Keratinocyte (primary cell): ENCODE data around the gene LDLRAP1. TPM values are rescaled to one million over a fixed set of nuclear protein-coding genes. Genes with fewer than 3 reads are reported as not detected.

ENCODE experiments used
- DNase-seq: peaks from one replicate; pipeline ENCODE4 v3.0.0-alpha.2; 2011; ENCODE audit warnings: low read depth, missing footprints, low spot score
- FAIRE-seq: peaks from 2 replicates; lab custom pipeline; 2011; peaks lifted over from hg19 to GRCh38; lab: Jason Lieb, UNC
- H2AFZ ChIP-seq: 2 replicates; pipeline ENCODE4 v1.6.0; 2012; ENCODE audit warnings: low read length, control low read depth, inconsistent platforms; ENCODE audit not compliant: control insufficient read depth
- H3K27ac ChIP-seq: 2 replicates; pipeline ENCODE4 v1.5.1; 2011; ENCODE audit warnings: low read length; ENCODE audit not compliant: control insufficient read depth, insufficient read depth
- H3K27me3 ChIP-seq: 3 replicates; pipeline ENCODE4 v1.6.0; 2011; ENCODE audit warnings: low read length; ENCODE audit not compliant: control insufficient read depth, insufficient read depth; ENCODE audit errors: extremely low read depth
- H3K36me3 ChIP-seq, 2 experiments: 2 replicates in 1 of 2; 3 replicates in 1 of 2; pipeline ENCODE4 v1.5.1; 2011; ENCODE audit warnings: low read length in 2 of 2, mild to moderate bottlenecking in 1 of 2; ENCODE audit not compliant: control insufficient read depth in 2 of 2, insufficient read depth in 2 of 2; ENCODE audit errors: extremely low read depth in 1 of 2
- H3K4me1 ChIP-seq: 3 replicates; pipeline ENCODE4 v1.5.1; 2011; ENCODE audit warnings: low read length; ENCODE audit not compliant: control insufficient read depth, insufficient read depth; ENCODE audit errors: extremely low read depth
- H3K4me2 ChIP-seq: 3 replicates; pipeline ENCODE4 v1.6.0; 2011; ENCODE audit warnings: low read depth, low read length; ENCODE audit not compliant: control insufficient read depth, insufficient read depth; ENCODE audit errors: extremely low read depth
- H3K4me3 ChIP-seq, 3 experiments: fragments of 200-600 bp in 1 of 3; sonication (generic) in 1 of 3; 2 replicates in 2 of 3; 3 replicates in 1 of 3; pipeline ENCODE4 v1.5.1; 2011 to 2016; ENCODE audit warnings: low read length in 3 of 3, mild to moderate bottlenecking in 3 of 3, control low read depth in 2 of 3, inconsistent platforms in 1 of 3, low read depth in 1 of 3, mixed read lengths in 1 of 3, mixed run types in 1 of 3, moderate library complexity in 1 of 3; ENCODE audit not compliant: control insufficient read depth in 2 of 3, insufficient read depth in 2 of 3; ENCODE audit errors: extremely low read depth in 1 of 3
- H3K79me2 ChIP-seq: 2 replicates; pipeline ENCODE4 v1.6.0; 2012; ENCODE audit warnings: low read length; ENCODE audit not compliant: control insufficient read depth, insufficient read depth
- H3K9ac ChIP-seq: 3 replicates; pipeline ENCODE4 v1.6.0; 2011; ENCODE audit warnings: low read length; ENCODE audit not compliant: control insufficient read depth, insufficient read depth; ENCODE audit errors: extremely low read depth
- H3K9me1 ChIP-seq: 3 replicates; pipeline ENCODE4 v1.6.0; 2011; ENCODE audit warnings: low read length; ENCODE audit not compliant: control insufficient read depth, insufficient read depth; ENCODE audit errors: extremely low read depth
- H3K9me3 ChIP-seq: 2 replicates; pipeline ENCODE4 v1.5.1; 2012; ENCODE audit warnings: low read depth, low read length; ENCODE audit not compliant: control insufficient read depth
- H4K20me1 ChIP-seq: 3 replicates; pipeline ENCODE4 v1.6.0; 2011; ENCODE audit warnings: low read length; ENCODE audit not compliant: control insufficient read depth, insufficient read depth; ENCODE audit errors: extremely low read depth
- EZH2 ChIP-seq: IDR thresholded peaks from one replicate; pipeline ENCODE4 v1.6.1; 2012; ENCODE audit warnings: inconsistent platforms, mild to moderate bottlenecking, low read length, moderate library complexity
- dilution Hi-C: fragments of 300-500 bp; cut with MboI; formaldehyde crosslinking; loops from one replicate; pipeline ENCODE4 v1.7.0; 2020; ENCODE audit warnings: low sequenced_read_pairs; ENCODE audit not compliant: extremely low pct_ligation_motif_present
- polyA plus RNA-seq, 5 experiments: library from polyadenylated mRNA; depleted of rRNA in 3 of 5; stranded (reverse) in 3 of 5; stranded (forward) in 1 of 5; unstranded in 1 of 5; fragments of >200 nt; gene quantifications; 1 replicate in 1 of 5; 2 replicates in 3 of 5; 3 replicates in 1 of 5; pipeline versions ENCODE4 v1.2.1 to v1.2.3, GENCODE V29; 2011 to 2012; ENCODE audit warnings: missing spikeins in 2 of 5, low read depth in 1 of 5, low replicate concordance in 1 of 5
- TF ChIP-seq, protein P1 (sequence below), 3 experiments: IDR thresholded peaks in 1 of 3; conservative IDR thresholded peaks in 1 of 3; optimal IDR thresholded peaks in 1 of 3; 2 replicates in 2 of 3; 3 replicates in 1 of 3; pipeline versions ENCODE3 to v1.5.1; 2011; ENCODE audit warnings: low read length in 3 of 3, mild to moderate bottlenecking in 3 of 3, moderate library complexity in 2 of 3, control low read depth in 1 of 3, inconsistent platforms in 1 of 3; ENCODE audit not compliant: insufficient read depth in 2 of 3; ENCODE audit errors: extremely low read depth in 1 of 3

The LDLRAP1 gene
- polyA plus RNA-seq, 1 donor (not counting 4 experiments of a cell fraction or from before 2014, with no cell fraction given), result 22.3 TPM

DNA sequence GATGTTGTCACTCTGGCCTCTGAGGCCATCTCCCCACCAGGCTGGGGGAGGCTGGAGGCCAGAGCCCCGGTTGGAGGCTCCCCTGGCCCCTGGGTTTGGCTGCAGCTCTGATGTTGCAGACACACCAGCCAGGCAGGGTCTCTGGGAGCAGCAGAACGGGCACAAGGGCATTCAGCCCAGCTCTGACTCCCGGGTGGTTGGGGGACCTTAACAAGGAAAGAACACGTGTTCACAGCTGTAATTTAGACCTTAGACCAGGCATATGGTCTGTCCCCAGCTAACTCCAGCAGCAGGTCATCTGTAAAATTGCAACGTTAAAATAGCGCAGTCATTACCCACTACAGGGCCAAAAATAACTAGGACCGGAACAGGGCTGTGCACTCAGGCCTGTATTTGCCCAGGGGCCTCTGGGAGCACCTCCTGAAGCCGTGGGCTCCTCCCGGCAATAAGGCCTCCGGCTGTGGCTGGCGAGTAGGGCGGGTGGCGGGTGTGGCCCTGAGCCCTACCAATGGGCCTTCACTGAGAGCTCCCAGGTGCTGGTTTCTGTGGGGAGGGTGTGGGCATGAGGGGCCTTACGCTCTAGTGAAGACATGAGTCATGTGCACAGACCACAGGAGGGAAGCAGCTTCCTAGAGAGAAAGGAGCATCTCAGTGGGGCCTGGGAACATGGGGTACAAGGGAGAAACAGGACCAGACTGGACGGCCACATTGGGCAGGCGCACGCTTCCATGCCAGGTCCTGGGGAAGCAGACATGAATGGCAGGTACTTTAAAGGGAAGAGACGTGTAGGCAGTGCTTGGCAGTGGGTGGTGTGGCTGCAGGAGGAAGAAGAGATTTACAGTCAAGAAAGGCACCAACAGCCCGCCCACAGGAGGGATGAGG, 6.1 kb downstream of the LDLRAP1 start:
- TF ChIP-seq, protein P1, sequence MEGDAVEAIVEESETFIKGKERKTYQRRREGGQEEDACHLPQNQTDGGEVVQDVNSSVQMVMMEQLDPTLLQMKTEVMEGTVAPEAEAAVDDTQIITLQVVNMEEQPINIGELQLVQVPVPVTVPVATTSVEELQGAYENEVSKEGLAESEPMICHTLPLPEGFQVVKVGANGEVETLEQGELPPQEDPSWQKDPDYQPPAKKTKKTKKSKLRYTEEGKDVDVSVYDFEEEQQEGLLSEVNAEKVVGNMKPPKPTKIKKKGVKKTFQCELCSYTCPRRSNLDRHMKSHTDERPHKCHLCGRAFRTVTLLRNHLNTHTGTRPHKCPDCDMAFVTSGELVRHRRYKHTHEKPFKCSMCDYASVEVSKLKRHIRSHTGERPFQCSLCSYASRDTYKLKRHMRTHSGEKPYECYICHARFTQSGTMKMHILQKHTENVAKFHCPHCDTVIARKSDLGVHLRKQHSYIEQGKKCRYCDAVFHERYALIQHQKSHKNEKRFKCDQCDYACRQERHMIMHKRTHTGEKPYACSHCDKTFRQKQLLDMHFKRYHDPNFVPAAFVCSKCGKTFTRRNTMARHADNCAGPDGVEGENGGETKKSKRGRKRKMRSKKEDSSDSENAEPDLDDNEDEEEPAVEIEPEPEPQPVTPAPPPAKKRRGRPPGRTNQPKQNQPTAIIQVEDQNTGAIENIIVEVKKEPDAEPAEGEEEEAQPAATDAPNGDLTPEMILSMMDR (optimal IDR thresholded peaks at IDR 0.05 in 1 of 3, IDR thresholded peaks at IDR 0.05 in 1 of 3, conservative IDR thresholded peaks at IDR 0.05 in 1 of 3; ENCODE audit: extremely low read depth in 1 of 3, insufficient read depth in 2 of 3, low read length in 3 of 3), result no peak
- no peak for TF ChIP-seq EZH2
- no peaks in the 10 kb centered on the region for H3K9me3 ChIP-seq
- H3K27ac ChIP-seq, result peak overlapping the region; percentile 60
- H3K36me3 ChIP-seq, result peaks cover 0 to 2% of the 10 kb centered on the region in 2 experiments
- no peak overlapping the region for H2AFZ ChIP-seq
- dilution Hi-C loops, result no loop called here
- peaks cover 25% of the 10 kb centered on the region for H3K79me2 ChIP-seq
- H3K4me1 ChIP-seq, result peaks cover 29% of the 10 kb centered on the region
- peaks cover 4% of the 10 kb centered on the region for H3K9me1 ChIP-seq
- H3K4me3 ChIP-seq, result no peak overlapping the region
- H3K4me2 ChIP-seq, result peak overlapping the region; percentile 50
- peak; percentile 41 for FAIRE-seq
- H3K27me3 ChIP-seq, result no peaks in the 10 kb centered on the region
- peak overlapping the region; percentile 24 for H3K9ac ChIP-seq
- H4K20me1 ChIP-seq, result peaks cover 4% of the 10 kb centered on the region
- DNase-seq, result peak; percentile 85

DNA sequence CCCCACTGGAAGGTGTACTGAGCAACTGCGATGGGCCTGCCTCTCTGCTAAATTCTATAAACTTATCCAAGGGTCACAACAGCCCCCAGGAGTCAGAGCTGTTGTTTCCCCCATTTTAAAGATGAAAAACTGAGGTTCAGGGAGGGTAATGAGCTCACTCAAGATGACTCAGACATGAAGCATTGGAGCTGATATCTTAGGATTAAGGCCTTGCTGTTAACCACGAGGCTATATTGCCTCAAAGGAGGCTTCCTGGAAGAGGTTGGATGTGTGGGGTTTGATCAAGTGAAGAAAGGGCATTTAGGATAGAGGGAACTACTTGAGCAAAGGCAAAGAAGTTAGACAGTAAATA, 6.7 kb downstream of the LDLRAP1 start:
- peak overlapping the region; percentile 4 for H3K9ac ChIP-seq
- H3K27ac ChIP-seq, result peak overlapping the region; percentile 33
- peak overlapping the region; percentile 9 for H3K4me2 ChIP-seq

More for the DNA sequence above, 6.7 kb downstream of the LDLRAP1 start:
- H3K79me2 ChIP-seq, result peaks cover 19% of the 10 kb centered on the region
- TF ChIP-seq, protein P1 (optimal IDR thresholded peaks at IDR 0.05 in 1 of 3, IDR thresholded peaks at IDR 0.05 in 1 of 3, conservative IDR thresholded peaks at IDR 0.05 in 1 of 3; ENCODE audit: extremely low read depth in 1 of 3, insufficient read depth in 2 of 3, low read length in 3 of 3), result no peak
- TF ChIP-seq EZH2, result no peak
- FAIRE-seq (peak; percentile 70), DNase-seq (no peak)
- no peaks in the 10 kb centered on the region for H3K9me3 ChIP-seq
- H3K9me1 ChIP-seq, result peaks cover 4% of the 10 kb centered on the region
- no peak overlapping the region for H2AFZ ChIP-seq
- H4K20me1 ChIP-seq, result peaks cover 7% of the 10 kb centered on the region
- H3K36me3 ChIP-seq, result peaks cover 4 to 9% of the 10 kb centered on the region in 2 experiments
- peaks cover 23% of the 10 kb centered on the region for H3K4me1 ChIP-seq
- dilution Hi-C loops, result no loop called here
- no peaks in the 10 kb centered on the region for H3K27me3 ChIP-seq
- no peak overlapping the region for H3K4me3 ChIP-seq
